ENCODE data around the gene FSTL5.

GRCh38 chr4:161919442-161920220, 244.2 kb downstream of the FSTL5 start:
- TF ChIP-seq CTCF (IDR thresholded peaks at IDR 0.05 in 2 of 3, conservative IDR thresholded peaks at IDR 0.05 in 1 of 3; ENCODE audit: borderline replicate concordance in 1 of 3, insufficient read depth in 1 of 3, low read depth in 2 of 3, low read length in 2 of 3) (no peak), YY1 (IDR thresholded peaks at IDR 0.05; ENCODE audit: extremely low read depth, insufficient replicate concordance, low read depth, low read length) (no peak), ATF3 (IDR thresholded peaks at IDR 0.05) (no peak), RAD21 (IDR thresholded peaks at IDR 0.05; ENCODE audit: low read depth) (no peak), EGR1 (IDR thresholded peaks at IDR 0.05; ENCODE audit: low read depth) (no peak), CBX3 (IDR thresholded peaks at IDR 0.05; ENCODE audit: low read depth) (no peak), POLR2A (IDR thresholded peaks at IDR 0.05; ENCODE audit: borderline replicate concordance, extremely low read depth, insufficient read depth, insufficient read length) (no peak), REST (IDR thresholded peaks at IDR 0.05; ENCODE audit: low read depth) (no peak), FOSL1 (IDR thresholded peaks at IDR 0.05; ENCODE audit: low read depth) (no peak), EZH2 (IDR thresholded peaks at IDR 0.05) (no peak), SIN3A (IDR thresholded peaks at IDR 0.05; ENCODE audit: low read depth) (no peak)
